ENCODE measurements around the gene MCCD1. TPM values are rescaled to one million over a fixed set of nuclear protein-coding genes. Genes with fewer than 3 reads are reported as not detected.
"Not testable (repeated sequence)": the region's sequence is repeated elsewhere in the genome, so short reads cannot be mapped to it uniquely, and the experiment has no call there.

The MCCD1 gene
- total RNA-seq, 1 donor from 2014 or later: not detected

DNA sequence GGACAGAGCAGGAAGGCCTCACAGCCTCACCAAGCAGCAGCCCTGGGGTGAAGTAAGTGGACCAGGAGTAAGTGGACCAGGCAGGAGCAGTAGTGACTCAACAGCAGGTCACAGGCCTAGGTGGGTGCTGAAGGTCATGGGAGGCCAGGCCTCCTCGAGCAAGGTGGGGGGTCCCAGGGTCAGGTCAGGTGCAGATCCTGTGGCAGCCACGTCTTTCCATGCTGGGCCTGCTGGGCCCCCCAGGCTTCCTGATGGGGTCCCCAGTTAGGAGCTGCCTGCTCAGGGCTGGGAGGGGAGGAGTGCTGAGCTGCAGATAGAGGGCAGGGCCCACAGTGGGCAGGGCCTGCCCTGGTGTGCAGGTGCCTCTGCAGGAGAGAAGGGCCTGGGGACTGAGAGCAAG, 19.7 kb upstream of the MCCD1 start:
- H3K9me3 ChIP-seq (ENCODE audit: control insufficient read depth in 3 of 3, low read length in 3 of 3); H3K9ac ChIP-seq (ENCODE audit: low read depth in 1 of 3, low read length in 3 of 3); H3K27ac ChIP-seq (ENCODE audit: low read depth, low read length); H3K4me3 ChIP-seq (ENCODE audit: low read length in 3 of 3); H3K4me1 ChIP-seq (ENCODE audit: control insufficient read depth in 3 of 3, insufficient read depth in 3 of 3, low read length in 3 of 3): not testable (repeated sequence)
- Histone ChIP-seq H3K36me3 (ENCODE audit: control insufficient read depth in 3 of 3, insufficient read depth in 3 of 3, low read length in 3 of 3) (peaks cover 0 to 13% (median 3%) of the 10 kb centered on the region in 3 donors), H3K27me3 (ENCODE audit: control insufficient read depth in 3 of 3, insufficient read depth in 3 of 3, low read length in 3 of 3) (peaks cover 0 to 21% (median 3%) of the 10 kb centered on the region in 3 donors)

DNA sequence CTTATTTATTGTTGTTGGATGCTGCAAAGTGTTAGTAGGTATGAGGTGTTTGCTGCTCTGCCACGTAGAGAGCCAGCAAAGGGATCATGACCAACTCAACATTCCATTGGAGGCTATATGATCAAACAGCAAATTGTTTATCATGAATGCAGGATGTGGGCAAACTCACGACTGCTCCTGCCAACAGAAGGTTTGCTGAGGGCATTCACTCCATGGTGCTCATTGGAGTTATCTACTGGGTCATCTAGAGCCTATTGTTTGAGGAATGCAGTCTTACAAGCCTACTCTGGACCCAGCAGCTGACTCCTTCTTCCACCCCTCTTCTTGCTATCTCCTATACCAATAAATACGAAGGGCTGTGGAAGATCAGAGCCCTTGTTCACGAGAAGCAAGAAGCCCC, 18.8 kb upstream of the MCCD1 start:
- no peak overlapping the region for H3K9ac ChIP-seq (ENCODE audit: low read depth in 1 of 3, low read length in 3 of 3)
- peaks cover 0 to 13% (median 3%) of the 10 kb centered on the region in 3 donors for H3K36me3 ChIP-seq (ENCODE audit: control insufficient read depth in 3 of 3, insufficient read depth in 3 of 3, low read length in 3 of 3)
- no peak overlapping the region for H3K27ac ChIP-seq (ENCODE audit: low read depth, low read length)
- no peaks in the 10 kb centered on the region for H3K4me1 ChIP-seq (ENCODE audit: control insufficient read depth in 3 of 3, insufficient read depth in 3 of 3, low read length in 3 of 3)
- peaks cover 0 to 18% (median 2%) of the 10 kb centered on the region in 3 donors for H3K27me3 ChIP-seq (ENCODE audit: control insufficient read depth in 3 of 3, insufficient read depth in 3 of 3, low read length in 3 of 3)
- no peak overlapping the region for H3K4me3 ChIP-seq (ENCODE audit: low read length in 3 of 3)
- H3K9me3 ChIP-seq (ENCODE audit: control insufficient read depth in 3 of 3, low read length in 3 of 3): no peaks in the 10 kb centered on the region

DNA sequence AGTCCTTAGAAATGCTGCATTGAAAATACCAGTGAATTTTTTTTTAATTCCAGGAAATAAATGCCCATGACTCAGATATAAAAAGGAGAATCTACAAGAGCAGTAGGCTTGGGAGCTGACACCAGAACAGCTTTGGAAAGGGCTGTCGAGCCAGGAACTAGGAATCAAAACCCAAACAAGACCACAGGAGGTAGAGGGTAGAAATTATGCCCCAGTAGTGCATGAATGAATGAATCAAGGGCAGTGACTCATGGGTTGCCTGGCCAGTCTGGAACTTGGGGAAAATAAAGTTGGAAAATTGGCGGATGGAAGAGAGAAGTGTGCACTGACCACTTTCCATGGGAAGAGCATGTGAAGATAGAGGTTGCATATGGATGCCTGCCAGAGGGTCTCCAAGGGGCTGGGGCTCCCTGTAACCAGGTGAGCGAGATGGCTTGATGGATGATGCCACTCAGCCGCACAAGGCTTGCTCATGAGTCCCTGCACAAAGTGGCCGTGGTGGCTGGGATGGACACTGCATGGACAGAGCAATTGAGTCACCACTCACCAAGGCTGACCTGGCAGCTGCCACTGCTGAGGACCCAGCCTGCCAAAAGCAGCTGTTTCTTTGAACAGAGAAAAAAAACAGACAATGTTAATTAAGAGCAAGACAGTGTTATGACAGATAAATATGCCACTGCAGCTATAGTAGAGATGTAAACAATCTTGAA, 15.2 kb upstream of the MCCD1 start:
- H3K9ac ChIP-seq (ENCODE audit: low read depth in 1 of 3, low read length in 3 of 3): no peak overlapping the region
- no peaks in the 10 kb centered on the region for H3K4me1 ChIP-seq (ENCODE audit: control insufficient read depth in 3 of 3, insufficient read depth in 3 of 3, low read length in 3 of 3)
- no peaks in the 10 kb centered on the region for H3K9me3 ChIP-seq (ENCODE audit: control insufficient read depth in 3 of 3, low read length in 3 of 3)
- H3K27ac ChIP-seq (ENCODE audit: low read depth, low read length): no peak overlapping the region
- H3K4me3 ChIP-seq (ENCODE audit: low read length in 3 of 3): no peak overlapping the region
- H3K27me3 ChIP-seq (ENCODE audit: control insufficient read depth in 3 of 3, insufficient read depth in 3 of 3, low read length in 3 of 3): peaks cover 0 to 3% (median 3%) of the 10 kb centered on the region in 3 donors
- H3K36me3 ChIP-seq (ENCODE audit: control insufficient read depth in 3 of 3, insufficient read depth in 3 of 3, low read length in 3 of 3): peaks cover 0 to 6% (median 2%) of the 10 kb centered on the region in 3 donors

DNA sequence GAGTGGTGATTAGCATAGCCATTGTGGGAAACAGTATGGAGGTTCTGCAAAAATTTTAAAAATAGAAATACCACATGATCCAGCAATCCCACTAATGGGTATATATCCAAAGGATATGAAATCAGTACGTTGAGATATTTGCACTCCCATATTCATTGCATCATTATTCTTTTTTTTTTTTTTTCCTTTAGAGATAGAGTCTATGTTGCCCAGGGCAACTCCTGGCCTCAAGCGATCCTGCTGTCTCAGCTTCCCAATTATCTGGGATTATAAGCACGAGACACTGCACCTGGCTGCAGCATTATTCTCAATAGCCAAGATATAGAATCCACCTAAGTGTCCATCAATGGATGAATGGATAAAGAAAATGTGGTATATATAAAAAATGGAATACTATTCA, 6.9 kb upstream of the MCCD1 start:
- Histone ChIP-seq H3K36me3 (ENCODE audit: control insufficient read depth in 3 of 3, insufficient read depth in 3 of 3, low read length in 3 of 3) (no peaks in the 10 kb centered on the region), H3K9me3 (ENCODE audit: control insufficient read depth in 3 of 3, low read length in 3 of 3) (no peaks in the 10 kb centered on the region), H3K27ac (ENCODE audit: low read depth, low read length) (no peak overlapping the region), H3K9ac (ENCODE audit: low read depth in 1 of 3, low read length in 3 of 3) (no peak overlapping the region), H3K27me3 (ENCODE audit: control insufficient read depth in 3 of 3, insufficient read depth in 3 of 3, low read length in 3 of 3) (no peaks in the 10 kb centered on the region), H3K4me3 (ENCODE audit: low read length in 3 of 3) (no peak overlapping the region), H3K4me1 (ENCODE audit: control insufficient read depth in 3 of 3, insufficient read depth in 3 of 3, low read length in 3 of 3) (no peaks in the 10 kb centered on the region)

DNA sequence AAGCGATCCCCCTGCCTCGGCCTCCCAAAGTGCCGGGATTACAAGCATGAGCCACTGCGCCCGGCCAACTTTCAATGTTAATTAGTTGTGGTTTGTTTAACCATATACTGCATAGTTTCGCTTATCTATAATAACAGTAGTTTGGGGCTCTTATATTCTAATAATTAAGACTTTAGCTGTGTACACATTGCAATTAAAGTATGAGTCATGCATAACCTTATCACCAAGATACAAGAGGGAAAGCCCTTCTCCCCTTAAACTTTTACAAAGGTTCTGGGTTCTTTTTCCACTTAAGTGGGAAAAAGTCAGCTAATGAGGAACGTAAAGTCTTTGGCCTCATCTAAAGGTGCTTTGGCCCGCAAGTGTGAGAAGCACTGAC, 3.2 kb upstream of the MCCD1 start:
- Histone ChIP-seq H3K4me1 (ENCODE audit: control insufficient read depth in 3 of 3, insufficient read depth in 3 of 3, low read length in 3 of 3) (peaks cover 3 to 4% (median 4%) of the 10 kb centered on the region in 3 donors), H3K36me3 (ENCODE audit: control insufficient read depth in 3 of 3, insufficient read depth in 3 of 3, low read length in 3 of 3) (peaks cover 8 to 11% (median 9%) of the 10 kb centered on the region in 3 donors), H3K9me3 (ENCODE audit: control insufficient read depth in 3 of 3, low read length in 3 of 3) (no peaks in the 10 kb centered on the region), H3K4me3 (ENCODE audit: low read length in 3 of 3) (no peak overlapping the region), H3K27me3 (ENCODE audit: control insufficient read depth in 3 of 3, insufficient read depth in 3 of 3, low read length in 3 of 3) (no peaks in the 10 kb centered on the region), H3K27ac (ENCODE audit: low read depth, low read length) (no peak overlapping the region), H3K9ac (ENCODE audit: low read depth in 1 of 3, low read length in 3 of 3) (no peak overlapping the region)

DNA sequence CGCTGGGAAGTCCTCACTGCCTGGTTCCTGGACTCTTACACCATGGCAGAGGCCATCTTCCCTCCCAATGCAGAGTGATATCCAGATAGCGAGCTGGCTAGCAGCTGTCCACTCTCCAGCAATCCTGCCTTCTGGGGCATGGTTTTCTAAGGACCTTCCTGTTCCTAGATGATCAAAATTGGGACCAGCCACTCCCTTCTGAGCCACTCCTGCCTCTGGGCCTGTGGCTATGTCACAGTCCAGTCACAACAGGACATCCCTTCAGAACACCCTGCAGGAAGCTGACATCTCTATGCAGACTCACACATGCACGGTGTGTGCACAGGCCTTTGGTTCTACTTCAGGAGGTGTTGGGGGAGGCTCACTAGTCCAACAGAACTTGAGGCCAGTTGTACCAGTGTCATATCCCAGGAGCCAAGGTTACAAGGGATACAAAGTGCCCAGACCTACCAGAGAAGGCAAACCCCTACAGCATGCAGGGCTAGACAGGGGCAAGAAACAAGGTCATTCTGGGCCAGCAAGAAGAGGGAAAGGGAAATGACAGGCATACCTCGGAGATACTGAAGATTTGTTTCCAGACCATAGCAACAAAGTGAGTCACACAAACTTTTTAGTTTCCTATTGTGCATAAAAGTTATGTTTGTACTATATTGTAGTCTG, 2.7 kb upstream of the MCCD1 start:
- no peaks in the 10 kb centered on the region for H3K9me3 ChIP-seq (ENCODE audit: control insufficient read depth in 3 of 3, low read length in 3 of 3)
- H3K4me1 ChIP-seq (ENCODE audit: control insufficient read depth in 3 of 3, insufficient read depth in 3 of 3, low read length in 3 of 3): peaks cover 3 to 4% (median 4%) of the 10 kb centered on the region in 3 donors
- H3K4me3 ChIP-seq (ENCODE audit: low read length in 3 of 3): no peak overlapping the region
- H3K36me3 ChIP-seq (ENCODE audit: control insufficient read depth in 3 of 3, insufficient read depth in 3 of 3, low read length in 3 of 3): peaks cover 14 to 16% (median 14%) of the 10 kb centered on the region in 3 donors
- H3K27me3 ChIP-seq (ENCODE audit: control insufficient read depth in 3 of 3, insufficient read depth in 3 of 3, low read length in 3 of 3): no peaks in the 10 kb centered on the region
- H3K27ac ChIP-seq (ENCODE audit: low read depth, low read length): no peak overlapping the region
- H3K9ac ChIP-seq (ENCODE audit: low read depth in 1 of 3, low read length in 3 of 3): no peak overlapping the region

DNA sequence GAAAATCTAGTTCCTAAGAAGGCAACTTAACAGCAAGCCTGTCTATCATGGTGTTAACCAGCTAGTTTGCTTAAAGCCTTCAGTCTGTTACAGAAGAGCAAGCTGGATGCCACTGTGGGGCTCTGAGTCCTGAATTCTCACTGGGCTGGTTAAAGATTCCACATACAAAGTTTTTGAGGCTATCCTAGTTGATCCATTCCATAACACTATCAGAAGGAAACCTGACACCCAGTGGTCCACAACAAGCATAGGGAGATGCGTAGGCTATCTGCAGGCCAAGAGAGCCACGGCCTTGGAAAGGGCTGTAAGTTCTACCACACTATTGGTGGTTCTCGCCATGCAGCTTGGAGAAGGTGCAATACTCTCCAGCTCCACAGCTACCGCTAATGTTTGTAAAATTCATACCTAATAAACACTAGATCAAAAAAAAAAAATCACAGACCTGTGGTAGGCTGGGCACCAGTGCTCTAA, 420 bp upstream of the MCCD1 start:
- no peak overlapping the region for H3K9ac ChIP-seq (ENCODE audit: low read depth in 1 of 3, low read length in 3 of 3)

DNA sequence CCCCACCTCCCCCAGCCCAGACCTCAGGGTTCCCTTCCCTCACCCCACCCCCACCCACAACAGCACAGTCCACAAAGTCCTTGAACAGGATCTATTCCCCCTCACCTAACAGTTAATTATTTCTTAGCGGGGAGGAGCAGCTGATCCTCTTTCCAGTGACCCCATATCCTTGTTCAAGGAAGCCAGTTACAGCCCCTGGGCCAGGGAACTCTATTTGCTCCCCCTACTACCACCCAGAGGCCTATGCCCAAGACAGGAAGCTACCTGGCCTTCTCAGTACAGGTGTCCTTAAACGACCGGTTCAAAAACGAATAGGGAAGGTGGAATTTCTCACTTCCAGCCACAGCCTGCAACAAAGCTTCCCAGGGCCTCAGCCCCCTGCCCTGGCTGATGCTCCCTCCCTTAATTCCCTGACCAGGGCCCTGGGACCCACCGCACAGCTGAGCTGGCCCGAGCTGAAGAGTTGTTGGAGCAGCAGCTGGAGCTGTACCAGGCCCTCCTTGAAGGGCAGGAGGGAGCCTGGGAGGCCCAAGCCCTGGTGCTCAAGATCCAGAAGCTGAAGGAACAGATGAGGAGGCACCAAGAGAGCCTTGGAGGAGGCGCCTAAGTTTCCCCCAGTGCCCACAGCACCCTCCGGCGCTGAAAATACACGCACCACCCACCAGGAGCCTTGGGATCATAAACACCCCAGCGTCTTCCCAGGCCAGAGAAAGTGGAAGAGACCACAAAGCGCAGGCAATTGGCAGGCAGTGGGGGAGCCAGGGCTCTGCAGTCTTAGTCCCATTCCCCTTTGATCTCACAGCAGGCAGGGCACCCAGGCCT, 778 bp downstream of the MCCD1 start:
- Histone ChIP-seq H3K9ac (ENCODE audit: low read depth in 1 of 3, low read length in 3 of 3) (no peak overlapping the region), H3K36me3 (ENCODE audit: control insufficient read depth in 3 of 3, insufficient read depth in 3 of 3, low read length in 3 of 3) (peaks cover 37 to 45% (median 44%) of the 10 kb centered on the region in 3 donors), H3K27me3 (ENCODE audit: control insufficient read depth in 3 of 3, insufficient read depth in 3 of 3, low read length in 3 of 3) (no peaks in the 10 kb centered on the region), H3K27ac (ENCODE audit: low read depth, low read length) (no peak overlapping the region), H3K4me1 (ENCODE audit: control insufficient read depth in 3 of 3, insufficient read depth in 3 of 3, low read length in 3 of 3) (peaks cover 3 to 4% (median 4%) of the 10 kb centered on the region in 3 donors), H3K4me3 (ENCODE audit: low read length in 3 of 3) (no peak overlapping the region), H3K9me3 (ENCODE audit: control insufficient read depth in 3 of 3, low read length in 3 of 3) (no peaks in the 10 kb centered on the region)

More for the DNA sequence above, 420 bp upstream of the MCCD1 start:
- Histone ChIP-seq H3K9me3 (ENCODE audit: control insufficient read depth in 3 of 3, low read length in 3 of 3) (no peaks in the 10 kb centered on the region), H3K27me3 (ENCODE audit: control insufficient read depth in 3 of 3, insufficient read depth in 3 of 3, low read length in 3 of 3) (no peaks in the 10 kb centered on the region), H3K36me3 (ENCODE audit: control insufficient read depth in 3 of 3, insufficient read depth in 3 of 3, low read length in 3 of 3) (peaks cover 27 to 35% (median 32%) of the 10 kb centered on the region in 3 donors), H3K4me1 (ENCODE audit: control insufficient read depth in 3 of 3, insufficient read depth in 3 of 3, low read length in 3 of 3) (peaks cover 3 to 4% (median 4%) of the 10 kb centered on the region in 3 donors), H3K4me3 (ENCODE audit: low read length in 3 of 3) (no peak overlapping the region), H3K27ac (ENCODE audit: low read depth, low read length) (no peak overlapping the region)

DNA sequence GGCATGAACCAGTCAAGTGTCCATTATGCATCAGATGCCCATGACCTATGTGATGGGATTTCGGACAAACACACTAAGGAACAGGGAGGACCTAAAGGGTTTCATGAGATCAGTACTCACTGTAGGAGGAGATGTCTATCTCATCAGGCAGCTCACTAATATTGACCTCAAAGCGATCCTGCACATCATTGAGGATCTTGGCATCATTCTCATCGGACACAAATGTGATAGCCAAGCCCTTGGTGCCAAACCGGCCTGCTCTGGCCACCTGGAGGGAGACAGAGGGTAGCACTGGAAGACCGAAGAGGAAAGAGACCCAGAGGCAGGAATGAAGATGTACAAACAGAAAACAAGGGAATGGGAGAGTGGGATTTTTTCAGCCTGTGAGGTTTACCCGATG, 1.9 kb downstream of the MCCD1 start:
- Histone ChIP-seq H3K4me3 (ENCODE audit: low read length in 3 of 3) (no peak overlapping the region), H3K36me3 (ENCODE audit: control insufficient read depth in 3 of 3, insufficient read depth in 3 of 3, low read length in 3 of 3) (peaks cover 48 to 57% (median 55%) of the 10 kb centered on the region in 3 donors), H3K4me1 (ENCODE audit: control insufficient read depth in 3 of 3, insufficient read depth in 3 of 3, low read length in 3 of 3) (peaks cover 3 to 4% (median 4%) of the 10 kb centered on the region in 3 donors), H3K27ac (ENCODE audit: low read depth, low read length) (no peak overlapping the region), H3K9ac (ENCODE audit: low read depth in 1 of 3, low read length in 3 of 3) (no peak overlapping the region), H3K27me3 (ENCODE audit: control insufficient read depth in 3 of 3, insufficient read depth in 3 of 3, low read length in 3 of 3) (no peaks in the 10 kb centered on the region), H3K9me3 (ENCODE audit: control insufficient read depth in 3 of 3, low read length in 3 of 3) (no peaks in the 10 kb centered on the region)

All from skeletal muscle tissue (tissue), 4 donors.